Panc1 (cell line): Measurements from ENCODE around the gene CAV2. TPM values are rescaled to one million over a fixed set of nuclear protein-coding genes. Genes with fewer than 3 reads are reported as not detected.

Experiments used
- ATAC-seq: fragments of 200-7000 bp; cut with Tn5 transposase; 2 replicates; pipeline ENCODE4 v1.9.1; 2020; ENCODE audit warnings: mild to moderate bottlenecking, moderate library complexity
- BruUV-seq: library from RNA; stranded (reverse); fragments of 400-500 nt; replicated peaks from 2 replicates; lab custom pipeline; 2021; lab: Mats Ljungman, UMichigan
- CTCF ChIA-PET: fragments of 300-600 bp; sonication (Branson Sonifier 250); formaldehyde crosslinking; loops from one replicate; lab custom pipeline; 2022; ENCODE audit warnings: antibody characterized with exemption; lab: Charles Lee
- POLR2A ChIA-PET: fragments of 300-600 bp; sonication (Branson Sonifier 250); formaldehyde crosslinking; loops from one replicate; lab custom pipeline; 2022; ENCODE audit warnings: antibody characterized with exemption; lab: Charles Lee
- DNase-seq: peaks from one replicate; pipeline ENCODE4 v3.0.0-alpha.2; 2010; ENCODE audit warnings: low read depth, low spot score
- H3K27ac ChIP-seq: 2 replicates; pipeline ENCODE4 v1.5.1; 2011; ENCODE audit warnings: mild to moderate bottlenecking, low read length, inconsistent platforms
- H3K27me3 ChIP-seq: fragments of 200-500 bp; sonication (Bioruptor generic); 2 replicates; pipeline ENCODE4 v1.6.0; 2014; ENCODE audit warnings: low read length, inconsistent platforms; ENCODE audit not compliant: control insufficient read depth, insufficient read depth
- H3K36me3 ChIP-seq: fragments of 200-500 bp; sonication (Bioruptor generic); 2 replicates; pipeline ENCODE4 v1.5.1; 2014; ENCODE audit warnings: inconsistent platforms, mild to moderate bottlenecking, low read length, moderate library complexity; ENCODE audit not compliant: control insufficient read depth, insufficient read depth
- H3K4me1 ChIP-seq: 2 replicates; pipeline ENCODE4 v1.5.1; 2011; ENCODE audit warnings: inconsistent platforms, mild to moderate bottlenecking, low read length, moderate library complexity; ENCODE audit not compliant: control insufficient read depth, insufficient read depth
- H3K4me3 ChIP-seq, 2 experiments: 2 replicates each; pipeline ENCODE4 v1.5.1; 2011 to 2012; ENCODE audit warnings: low read depth in 2 of 2, low read length in 2 of 2, mild to moderate bottlenecking in 2 of 2, inconsistent platforms in 1 of 2, moderate library complexity in 1 of 2
- H3K9me3 ChIP-seq: fragments of 200-500 bp; sonication (Bioruptor generic); 2 replicates; pipeline ENCODE4 v1.5.1; 2014; ENCODE audit warnings: low read depth, mild to moderate bottlenecking, inconsistent platforms, low read length, moderate library complexity; ENCODE audit not compliant: control insufficient read depth, insufficient read depth
- POLR2AphosphoS5 ChIP-seq: IDR thresholded peaks from 2 replicates; pipeline ENCODE4 v1.6.1; 2012; ENCODE audit warnings: mild to moderate bottlenecking, low read depth, low read length, moderate library complexity
- SIN3A ChIP-seq: IDR thresholded peaks from 2 replicates; pipeline ENCODE4 v1.6.1; 2012; ENCODE audit warnings: low read depth, mild to moderate bottlenecking, low read length, moderate library complexity, borderline replicate concordance; ENCODE audit not compliant: insufficient read depth
- TCF7L2 ChIP-seq: IDR thresholded peaks from 2 replicates; pipeline ENCODE4 v1.6.1; 2011; ENCODE audit warnings: mild to moderate bottlenecking, low read depth, low read length, inconsistent platforms
- in situ Hi-C: cut with HindIII; loops from 2 replicates; pipeline ENCODE4 v1.10.0; 2016; ENCODE audit warnings: low sequenced_read_pairs, low pct_unique_long_range_greater_than_20kb
- intact Hi-C: fragments of 100-400 bp; cut with micrococcal nuclease; formaldehyde crosslinking; loops from one replicate; pipeline ENCODE4 v1.10.0; 2022; ENCODE audit not compliant: unreplicated experiment
- total RNA-seq: library from RNA; stranded (reverse); gene quantifications from one replicate; pipeline ENCODE4 v1.2.1, GENCODE V29; 2021; ENCODE audit not compliant: unreplicated experiment
- TF ChIP-seq, protein P1 (sequence below): fragments of 450-650 bp; IDR thresholded peaks from 2 replicates; pipeline ENCODE4 v1.5.1; 2017; ENCODE audit warnings: mild to moderate bottlenecking
- TF ChIP-seq, protein P2 (sequence below), 2 experiments: IDR thresholded peaks; 2 replicates each; pipeline ENCODE4 v1.6.1; 2011 to 2012; ENCODE audit warnings: low read depth in 2 of 2, control low read depth in 1 of 2, low read length in 1 of 2, mild to moderate bottlenecking in 1 of 2, moderate library complexity in 1 of 2; ENCODE audit not compliant: insufficient read depth in 1 of 2

CAV2 gene
- total RNA-seq, 1 experiment from 2014 or later: 217 TPM

DNA sequence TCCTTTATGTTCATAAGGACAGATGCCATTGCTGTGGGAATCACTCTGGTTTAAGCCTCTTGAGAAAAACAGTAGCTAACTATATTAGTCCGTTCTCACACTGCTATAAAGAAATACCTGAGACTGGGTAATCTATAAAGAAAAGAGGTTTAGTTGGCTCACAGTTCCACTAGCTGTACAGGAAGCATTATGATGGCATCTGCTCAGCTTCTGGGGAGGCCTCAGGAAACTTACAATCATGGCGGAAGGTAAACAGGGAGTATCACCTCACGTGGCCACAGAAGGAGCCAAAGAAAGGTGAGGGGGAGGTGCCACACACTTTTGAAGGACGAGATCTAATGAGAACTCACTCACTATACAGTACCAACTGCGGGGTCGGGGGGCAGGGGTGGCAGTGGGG lies 2.9 kb upstream of the CAV2 start:
- in situ Hi-C loops: no loop called here
- TF ChIP-seq TCF7L2 (no peak), POLR2AphosphoS5 (no peak), SIN3A (no peak)
- TF ChIP-seq, protein P1, sequence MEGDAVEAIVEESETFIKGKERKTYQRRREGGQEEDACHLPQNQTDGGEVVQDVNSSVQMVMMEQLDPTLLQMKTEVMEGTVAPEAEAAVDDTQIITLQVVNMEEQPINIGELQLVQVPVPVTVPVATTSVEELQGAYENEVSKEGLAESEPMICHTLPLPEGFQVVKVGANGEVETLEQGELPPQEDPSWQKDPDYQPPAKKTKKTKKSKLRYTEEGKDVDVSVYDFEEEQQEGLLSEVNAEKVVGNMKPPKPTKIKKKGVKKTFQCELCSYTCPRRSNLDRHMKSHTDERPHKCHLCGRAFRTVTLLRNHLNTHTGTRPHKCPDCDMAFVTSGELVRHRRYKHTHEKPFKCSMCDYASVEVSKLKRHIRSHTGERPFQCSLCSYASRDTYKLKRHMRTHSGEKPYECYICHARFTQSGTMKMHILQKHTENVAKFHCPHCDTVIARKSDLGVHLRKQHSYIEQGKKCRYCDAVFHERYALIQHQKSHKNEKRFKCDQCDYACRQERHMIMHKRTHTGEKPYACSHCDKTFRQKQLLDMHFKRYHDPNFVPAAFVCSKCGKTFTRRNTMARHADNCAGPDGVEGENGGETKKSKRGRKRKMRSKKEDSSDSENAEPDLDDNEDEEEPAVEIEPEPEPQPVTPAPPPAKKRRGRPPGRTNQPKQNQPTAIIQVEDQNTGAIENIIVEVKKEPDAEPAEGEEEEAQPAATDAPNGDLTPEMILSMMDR: no peak
- DNase-seq: no peak
- H3K36me3 ChIP-seq: peaks cover 12% of the 10 kb centered on the region
- peak overlapping the region; percentile 99 for H3K27ac ChIP-seq
- POLR2A ChIA-PET: no interaction called here
- no peak overlapping the region for H3K4me3 ChIP-seq
- no peaks in the 10 kb centered on the region for H3K9me3 ChIP-seq
- no TSS peak for BruUV-seq
- ATAC-seq: no peak
- CTCF ChIA-PET: no interaction called here
- intact Hi-C loops: loop anchor here (5.0 to 10.0 kb wide), 2 partner anchors 52 to 224 kb away; no protein-coding TSS in a partner anchor
- no peaks in the 10 kb centered on the region for H3K27me3 ChIP-seq
- peaks cover 34% of the 10 kb centered on the region for H3K4me1 ChIP-seq

DNA sequence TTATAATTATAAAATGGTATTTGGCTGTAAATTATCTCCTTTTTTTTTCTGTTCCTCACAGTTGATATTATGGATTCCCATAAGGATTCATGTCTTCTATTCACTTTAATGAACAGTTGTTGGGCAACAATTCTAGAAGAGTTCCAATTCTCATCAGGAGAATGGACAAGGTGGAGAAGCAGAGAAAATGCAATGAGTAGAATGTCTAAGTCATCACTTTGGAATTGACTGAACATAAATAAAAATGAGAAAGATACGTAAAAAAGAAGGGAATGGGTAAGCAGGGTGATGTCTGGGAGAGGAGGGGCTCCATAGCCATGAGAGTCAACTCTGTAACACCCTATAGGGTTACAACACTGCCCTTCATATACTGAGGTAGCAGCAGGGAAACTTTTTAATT lies 1.8 kb upstream of the CAV2 start:
- peak overlapping the region; percentile 99 for H3K27ac ChIP-seq
- ATAC-seq: no peak
- CTCF ChIA-PET: no interaction called here
- TF ChIP-seq, protein P2, sequence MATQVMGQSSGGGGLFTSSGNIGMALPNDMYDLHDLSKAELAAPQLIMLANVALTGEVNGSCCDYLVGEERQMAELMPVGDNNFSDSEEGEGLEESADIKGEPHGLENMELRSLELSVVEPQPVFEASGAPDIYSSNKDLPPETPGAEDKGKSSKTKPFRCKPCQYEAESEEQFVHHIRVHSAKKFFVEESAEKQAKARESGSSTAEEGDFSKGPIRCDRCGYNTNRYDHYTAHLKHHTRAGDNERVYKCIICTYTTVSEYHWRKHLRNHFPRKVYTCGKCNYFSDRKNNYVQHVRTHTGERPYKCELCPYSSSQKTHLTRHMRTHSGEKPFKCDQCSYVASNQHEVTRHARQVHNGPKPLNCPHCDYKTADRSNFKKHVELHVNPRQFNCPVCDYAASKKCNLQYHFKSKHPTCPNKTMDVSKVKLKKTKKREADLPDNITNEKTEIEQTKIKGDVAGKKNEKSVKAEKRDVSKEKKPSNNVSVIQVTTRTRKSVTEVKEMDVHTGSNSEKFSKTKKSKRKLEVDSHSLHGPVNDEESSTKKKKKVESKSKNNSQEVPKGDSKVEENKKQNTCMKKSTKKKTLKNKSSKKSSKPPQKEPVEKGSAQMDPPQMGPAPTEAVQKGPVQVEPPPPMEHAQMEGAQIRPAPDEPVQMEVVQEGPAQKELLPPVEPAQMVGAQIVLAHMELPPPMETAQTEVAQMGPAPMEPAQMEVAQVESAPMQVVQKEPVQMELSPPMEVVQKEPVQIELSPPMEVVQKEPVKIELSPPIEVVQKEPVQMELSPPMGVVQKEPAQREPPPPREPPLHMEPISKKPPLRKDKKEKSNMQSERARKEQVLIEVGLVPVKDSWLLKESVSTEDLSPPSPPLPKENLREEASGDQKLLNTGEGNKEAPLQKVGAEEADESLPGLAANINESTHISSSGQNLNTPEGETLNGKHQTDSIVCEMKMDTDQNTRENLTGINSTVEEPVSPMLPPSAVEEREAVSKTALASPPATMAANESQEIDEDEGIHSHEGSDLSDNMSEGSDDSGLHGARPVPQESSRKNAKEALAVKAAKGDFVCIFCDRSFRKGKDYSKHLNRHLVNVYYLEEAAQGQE (IDR thresholded peaks at IDR 0.05; ENCODE audit: insufficient read depth in 1 of 2, low read depth in 2 of 2, low read length in 1 of 2): no peak
- no peak for TF ChIP-seq SIN3A
- TF ChIP-seq TCF7L2: no peak
- TF ChIP-seq, protein P1: no peak
- no peak for TF ChIP-seq POLR2AphosphoS5
- H3K9me3 ChIP-seq: no peaks in the 10 kb centered on the region
- in situ Hi-C loops (no loop called here), intact Hi-C loops (loop anchor here (2.0 to 10.0 kb wide), 3 partner anchors 53 to 225 kb away; no protein-coding TSS in a partner anchor)
- H3K4me3 ChIP-seq: no peak overlapping the region
- H3K4me1 ChIP-seq: peaks cover 42% of the 10 kb centered on the region
- BruUV-seq: no TSS peak
- peaks cover 17% of the 10 kb centered on the region for H3K36me3 ChIP-seq
- no peak for DNase-seq
- POLR2A ChIA-PET: no interaction called here
- H3K27me3 ChIP-seq: no peaks in the 10 kb centered on the region
